Breast epithelium (tissue), 4 donors: Measurements from ENCODE around the gene ARNT2. TPM values are rescaled to one million over a fixed set of nuclear protein-coding genes. Genes with fewer than 3 reads are reported as not detected.

Experiments
- DNase-seq, 2 donors: peaks; one replicate each; pipeline ENCODE4 v3.0.0-alpha.2; 2019; ENCODE audit warnings: low spot score in 2 of 2
- H3K27ac ChIP-seq, 2 donors: fragments of 200-600 bp; sonication (generic) in 1 of 2; one replicate each; pipeline ENCODE4 v1.5.1; 2016 to 2019; ENCODE audit warnings: mild to moderate bottlenecking in 1 of 2
- H3K27me3 ChIP-seq, 2 donors: fragments of 200-600 bp; sonication (generic) in 1 of 2; one replicate each; pipeline versions ENCODE4 v1.5.1 to v1.6.0; 2017 to 2019; ENCODE audit warnings: control low read depth in 1 of 2, mild to moderate bottlenecking in 1 of 2
- H3K36me3 ChIP-seq: fragments of 200-600 bp; one replicate; pipeline ENCODE4 v1.5.1; 2019
- H3K4me1 ChIP-seq, 2 donors: fragments of 200-600 bp; sonication (generic); one replicate each; pipeline ENCODE4 v1.5.1; 2016 to 2019; ENCODE audit warnings: control low read depth in 1 of 2
- H3K4me3 ChIP-seq, 3 donors: fragments of 200-600 bp; sonication (generic); 1 replicate in 2 of 3; 2 replicates in 1 of 3; pipeline ENCODE4 v1.5.1; 2016 to 2019; ENCODE audit warnings: mild to moderate bottlenecking in 3 of 3, moderate library complexity in 2 of 3
- H3K9me3 ChIP-seq, 2 donors: fragments of 200-600 bp; sonication (generic) in 1 of 2; one replicate each; pipeline ENCODE4 v1.5.1; 2016 to 2019; ENCODE audit warnings: control low read depth in 1 of 2
- CTCF ChIP-seq, 3 donors: fragments of 450-650 bp; IDR thresholded peaks; one replicate each; pipeline ENCODE4 v1.5.1; 2016 to 2017; ENCODE audit warnings: antibody characterized with exemption in 3 of 3, mild to moderate bottlenecking in 3 of 3, moderate library complexity in 3 of 3
- POLR2A ChIP-seq: fragments of 450-650 bp; IDR thresholded peaks from one replicate; pipeline ENCODE4 v1.6.1; 2016; ENCODE audit warnings: antibody characterized with exemption, mild to moderate bottlenecking, moderate library complexity
- POLR2AphosphoS5 ChIP-seq, 3 donors: sonication (generic); formaldehyde crosslinking; IDR thresholded peaks; one replicate each; pipeline ENCODE4 v1.6.1; 2017; ENCODE audit warnings: antibody characterized with exemption in 3 of 3
- intact Hi-C: fragments of 100-400 bp; cut with DNase I; formaldehyde crosslinking; loops from one replicate; pipeline ENCODE4 v1.15.1; 2023; ENCODE audit warnings: low total_unique reads
- total RNA-seq, 3 donors: library from RNA; depleted of rRNA; stranded (reverse); fragments of >200 nt; gene quantifications; one replicate each; pipeline ENCODE4 v1.1.0, GENCODE V29; 2016

ARNT2 gene
- total RNA-seq, 3 donors from 2014 or later, result 5.9 to 8.5 (median 7.0) TPM

- H3K4me1 ChIP-seq, result no peaks in the 10 kb centered on the region
- H3K36me3 ChIP-seq, result no peaks in the 10 kb centered on the region
- intact Hi-C loops, result no loop called here
- DNase-seq, result no peak
- H3K27me3 ChIP-seq, result no peaks in the 10 kb centered on the region
- no peak overlapping the region for H3K27ac ChIP-seq
- TF ChIP-seq POLR2AphosphoS5 (IDR thresholded peaks at IDR 0.05) (no peak), POLR2A (no peak), CTCF (IDR thresholded peaks at IDR 0.05) (no peak)
- no peaks in the 10 kb centered on the region for H3K9me3 ChIP-seq
- no peak overlapping the region for H3K4me3 ChIP-seq
These were observed 229.0 kb downstream of the ARNT2 start for GRCh38 chr15:80633221-80633620.

- Histone ChIP-seq H3K4me3 (no peak overlapping the region), H3K9me3 (peaks cover 0 to 8% of the 10 kb centered on the region in 2 donors), H3K27ac (no peak overlapping the region), H3K4me1 (no peaks in the 10 kb centered on the region), H3K36me3 (no peaks in the 10 kb centered on the region), H3K27me3 (no peaks in the 10 kb centered on the region)
- no peak for DNase-seq
- intact Hi-C loops, result no loop called here
- no peak for TF ChIP-seq POLR2A
- no peak for TF ChIP-seq POLR2AphosphoS5 (IDR thresholded peaks at IDR 0.05)
- TF ChIP-seq CTCF (IDR thresholded peaks at IDR 0.05), result no peak
These were observed 231.8 kb downstream of the ARNT2 start for GRCh38 chr15:80635953-80636352.

- no peak overlapping the region for H3K27ac ChIP-seq
- intact Hi-C loops, result no loop called here
These were observed 232.5 kb downstream of the ARNT2 start for GRCh38 chr15:80636675-80637074.

GRCh38 chr15:80637747-80638146 lies 233.6 kb downstream of the ARNT2 start:
- H3K27ac ChIP-seq, result no peak overlapping the region
- H3K4me1 ChIP-seq, result no peaks in the 10 kb centered on the region
- H3K4me3 ChIP-seq, result no peak overlapping the region
- no peak for DNase-seq
- peaks cover 5 to 12% of the 10 kb centered on the region in 2 donors for H3K9me3 ChIP-seq
- intact Hi-C loops, result no loop called here
- no peak for TF ChIP-seq CTCF (IDR thresholded peaks at IDR 0.05)
- no peaks in the 10 kb centered on the region for H3K27me3 ChIP-seq
- H3K36me3 ChIP-seq, result no peaks in the 10 kb centered on the region

More at GRCh38 chr15:80636675-80637074, 232.5 kb downstream of the ARNT2 start:
- H3K4me1 ChIP-seq, result no peaks in the 10 kb centered on the region
- H3K4me3 ChIP-seq, result no peak overlapping the region
- H3K27me3 ChIP-seq, result no peaks in the 10 kb centered on the region
- peaks cover 5 to 12% of the 10 kb centered on the region in 2 donors for H3K9me3 ChIP-seq
- no peak for TF ChIP-seq POLR2A
- TF ChIP-seq CTCF (IDR thresholded peaks at IDR 0.05), result no peak
- no peak for TF ChIP-seq POLR2AphosphoS5 (IDR thresholded peaks at IDR 0.05)
- no peak for DNase-seq
- no peaks in the 10 kb centered on the region for H3K36me3 ChIP-seq

GRCh38 chr15:80638553-80639167 lies 234.5 kb downstream of the ARNT2 start:
- TF ChIP-seq POLR2A, result no peak
- no peak for TF ChIP-seq CTCF (IDR thresholded peaks at IDR 0.05)
- TF ChIP-seq POLR2AphosphoS5 (IDR thresholded peaks at IDR 0.05), result no peak
- DNase-seq, result no peak

More at GRCh38 chr15:80638553-80639167, 234.5 kb downstream of the ARNT2 start:
- intact Hi-C loops, result no loop called here
- Histone ChIP-seq H3K9me3 (peaks cover 5 to 12% of the 10 kb centered on the region in 2 donors), H3K27me3 (no peaks in the 10 kb centered on the region), H3K27ac (no peak overlapping the region), H3K4me3 (no peak overlapping the region), H3K4me1 (no peaks in the 10 kb centered on the region), H3K36me3 (no peaks in the 10 kb centered on the region)
